IPS-15b (cell line): ENCODE measurements around the gene MBNL2.
"Not testable (repeated sequence)": the region's sequence is repeated elsewhere in the genome, so short reads cannot be mapped to it uniquely, and the experiment has no call there.

ENCODE experiments used
- H3K27me3 ChIP-seq: one replicate; pipeline ENCODE4 v1.6.1; 2013; ENCODE audit warnings: low read length; ENCODE audit not compliant: control insufficient read depth, insufficient read depth
- H3K36me3 ChIP-seq: one replicate; pipeline ENCODE4 v1.6.1; 2013; ENCODE audit warnings: low read length; ENCODE audit not compliant: control insufficient read depth, insufficient read depth
- H3K4me1 ChIP-seq: one replicate; pipeline ENCODE4 v1.6.1; 2013; ENCODE audit warnings: mild to moderate bottlenecking, low read length; ENCODE audit not compliant: control insufficient read depth, insufficient read depth
- H3K4me3 ChIP-seq: one replicate; pipeline ENCODE4 v1.5.1; 2013; ENCODE audit warnings: low read depth, low read length
- H3K9ac ChIP-seq: one replicate; pipeline ENCODE4 v1.6.1; 2013; ENCODE audit warnings: low read depth, mild to moderate bottlenecking, low read length
- H3K9me3 ChIP-seq: one replicate; pipeline ENCODE4 v1.6.1; 2013; ENCODE audit warnings: mild to moderate bottlenecking, low read length; ENCODE audit not compliant: control insufficient read depth, insufficient read depth

MBNL2 gene

GRCh38 chr13:97339988-97340749, 118.0 kb downstream of the MBNL2 start:
- no peak overlapping the region for H3K4me3 ChIP-seq
- H3K9me3 ChIP-seq: no peaks in the 10 kb centered on the region
- H3K9ac ChIP-seq: no peak overlapping the region
- no peaks in the 10 kb centered on the region for H3K27me3 ChIP-seq
- no peaks in the 10 kb centered on the region for H3K36me3 ChIP-seq
- no peaks in the 10 kb centered on the region for H3K4me1 ChIP-seq

GRCh38 chr13:97341135-97341534, 119.0 kb downstream of the MBNL2 start:
- H3K9ac ChIP-seq: no peak overlapping the region
- H3K36me3 ChIP-seq: no peaks in the 10 kb centered on the region
- no peak overlapping the region for H3K4me3 ChIP-seq
- H3K27me3 ChIP-seq: no peaks in the 10 kb centered on the region
- H3K9me3 ChIP-seq: no peaks in the 10 kb centered on the region
- no peaks in the 10 kb centered on the region for H3K4me1 ChIP-seq

GRCh38 chr13:97342136-97342535, 120.0 kb downstream of the MBNL2 start:
- no peaks in the 10 kb centered on the region for H3K27me3 ChIP-seq
- no peak overlapping the region for H3K4me3 ChIP-seq
- H3K9me3 ChIP-seq: no peaks in the 10 kb centered on the region
- H3K4me1 ChIP-seq: no peaks in the 10 kb centered on the region
- no peak overlapping the region for H3K9ac ChIP-seq
- no peaks in the 10 kb centered on the region for H3K36me3 ChIP-seq

- H3K9ac ChIP-seq: no peak overlapping the region
- no peaks in the 10 kb centered on the region for H3K27me3 ChIP-seq
- no peaks in the 10 kb centered on the region for H3K9me3 ChIP-seq
- H3K4me3 ChIP-seq: no peak overlapping the region
- H3K4me1 ChIP-seq: no peaks in the 10 kb centered on the region
- no peaks in the 10 kb centered on the region for H3K36me3 ChIP-seq
These were observed 120.8 kb downstream of the MBNL2 start for GRCh38 chr13:97342936-97343335.

- H3K9ac ChIP-seq: no peak overlapping the region
- no peak overlapping the region for H3K4me3 ChIP-seq
- no peaks in the 10 kb centered on the region for H3K27me3 ChIP-seq
- no peaks in the 10 kb centered on the region for H3K9me3 ChIP-seq
- H3K36me3 ChIP-seq: no peaks in the 10 kb centered on the region
- H3K4me1 ChIP-seq: no peaks in the 10 kb centered on the region
These were observed 122.4 kb downstream of the MBNL2 start for GRCh38 chr13:97344265-97345175.

- H3K4me1 ChIP-seq: no peaks in the 10 kb centered on the region
- H3K36me3 ChIP-seq: no peaks in the 10 kb centered on the region
- H3K9ac ChIP-seq: no peak overlapping the region
- no peak overlapping the region for H3K4me3 ChIP-seq
- no peaks in the 10 kb centered on the region for H3K9me3 ChIP-seq
- no peaks in the 10 kb centered on the region for H3K27me3 ChIP-seq
These were observed 124.0 kb downstream of the MBNL2 start for GRCh38 chr13:97346097-97346496.

- H3K27me3 ChIP-seq: no peaks in the 10 kb centered on the region
- no peak overlapping the region for H3K4me3 ChIP-seq
- H3K9ac ChIP-seq: no peak overlapping the region
- no peaks in the 10 kb centered on the region for H3K36me3 ChIP-seq
- H3K4me1 ChIP-seq: no peaks in the 10 kb centered on the region
- no peaks in the 10 kb centered on the region for H3K9me3 ChIP-seq
These were observed 124.6 kb downstream of the MBNL2 start for GRCh38 chr13:97346561-97347254.

- Histone ChIP-seq H3K4me3 (no peak overlapping the region), H3K4me1 (no peaks in the 10 kb centered on the region), H3K9me3 (no peaks in the 10 kb centered on the region), H3K36me3 (no peaks in the 10 kb centered on the region), H3K27me3 (no peaks in the 10 kb centered on the region), H3K9ac (no peak overlapping the region)
These were observed 125.3 kb downstream of the MBNL2 start for GRCh38 chr13:97347255-97347932.

- Histone ChIP-seq H3K9me3 (no peaks in the 10 kb centered on the region), H3K36me3 (no peaks in the 10 kb centered on the region), H3K4me3 (no peak overlapping the region), H3K27me3 (no peaks in the 10 kb centered on the region), H3K9ac (no peak overlapping the region), H3K4me1 (no peaks in the 10 kb centered on the region)
These were observed 126.5 kb downstream of the MBNL2 start for GRCh38 chr13:97348569-97349100.

- H3K36me3 ChIP-seq, H3K9ac ChIP-seq, H3K4me3 ChIP-seq, H3K27me3 ChIP-seq, H3K4me1 ChIP-seq, H3K9me3 ChIP-seq: not testable (repeated sequence)
These were observed 129.9 kb downstream of the MBNL2 start for GRCh38 chr13:97352012-97352411.

- no peak overlapping the region for H3K9ac ChIP-seq
- no peaks in the 10 kb centered on the region for H3K27me3 ChIP-seq
- H3K4me3 ChIP-seq: no peak overlapping the region
- no peaks in the 10 kb centered on the region for H3K36me3 ChIP-seq
- no peaks in the 10 kb centered on the region for H3K4me1 ChIP-seq
- H3K9me3 ChIP-seq: no peaks in the 10 kb centered on the region
These were observed 130.7 kb downstream of the MBNL2 start for GRCh38 chr13:97352815-97353214.
